Mammary epithelial cell (primary cell): ENCODE results near the gene PCDHB15.

Experiments
- CTCF ChIP-seq, 2 donors: IDR thresholded peaks in 1 of 2; conservative IDR thresholded peaks in 1 of 2; 2 replicates each; pipeline ENCODE4 v1.5.1; 2011 to 2012; ENCODE audit warnings: inconsistent platforms in 2 of 2, low read length in 2 of 2, mild to moderate bottlenecking in 2 of 2, control low read depth in 1 of 2, low read depth in 1 of 2; ENCODE audit not compliant: insufficient read depth in 1 of 2; ENCODE audit errors: extremely low read depth in 1 of 2
- EZH2 ChIP-seq: IDR thresholded peaks from 2 replicates; pipeline ENCODE4 v1.6.1; 2012; ENCODE audit warnings: low read length, inconsistent platforms, borderline replicate concordance

GRCh38 chr5:141196363-141196762 is 48.8 kb upstream of the PCDHB15 start:
- TF ChIP-seq CTCF (conservative IDR thresholded peaks at IDR 0.05 in 1 of 2, IDR thresholded peaks at IDR 0.05 in 1 of 2; ENCODE audit: extremely low read depth in 1 of 2, insufficient read depth in 1 of 2, low read depth in 1 of 2, low read length in 2 of 2) (no peak), EZH2 (no peak)
